GM19328 (cell line): ENCODE data around the gene PRDX3.
"Not testable (repeated sequence)": the region's sequence is repeated elsewhere in the genome, so short reads cannot be mapped to it uniquely, and the experiment has no call there.

Source experiments
- ATAC-seq: cut with Tn5 transposase; IDR thresholded peaks from one replicate; pipeline ENCODE4 v1.9.1; 2021; ENCODE audit warnings: mild to moderate bottlenecking, moderate library complexity; ENCODE audit not compliant: unreplicated experiment

The PRDX3 gene

GRCh38 chr10:119206603-119207365 is 28.2 kb upstream of the PRDX3 start:
- ATAC-seq, result peak; percentile 52

GRCh38 chr10:119205894-119206602 is 27.4 kb upstream of the PRDX3 start:
- ATAC-seq, result no peak

- no peak for ATAC-seq
Measured at GRCh38 chr10:119203006-119203405, 24.4 kb upstream of the PRDX3 start.

GRCh38 chr10:119201233-119201632 is 22.6 kb upstream of the PRDX3 start:
- no peak for ATAC-seq

GRCh38 chr10:119199231-119199992 is 20.8 kb upstream of the PRDX3 start:
- ATAC-seq, result no peak

- no peak for ATAC-seq
Measured at GRCh38 chr10:119198438-119198837, 19.8 kb upstream of the PRDX3 start.

- ATAC-seq, result no peak
Measured at GRCh38 chr10:119197921-119198320, 19.3 kb upstream of the PRDX3 start.

GRCh38 chr10:119191881-119192280 is 13.3 kb upstream of the PRDX3 start:
- ATAC-seq, result no peak

- ATAC-seq, result no peak
Measured at GRCh38 chr10:119190954-119191785, 12.6 kb upstream of the PRDX3 start.

- ATAC-seq, result no peak
Measured at GRCh38 chr10:119190353-119190752, 11.7 kb upstream of the PRDX3 start.

- ATAC-seq, result no peak
Measured at GRCh38 chr10:119189811-119190282, 11.2 kb upstream of the PRDX3 start.

- no peak for ATAC-seq
Measured at GRCh38 chr10:119183664-119184412, 5.2 kb upstream of the PRDX3 start.

- not testable (repeated sequence) for ATAC-seq
Measured at GRCh38 chr10:119180850-119181400, 2.3 kb upstream of the PRDX3 start.

- peak; percentile 27 for ATAC-seq
Measured at GRCh38 chr10:119177708-119178371, 772 bp downstream of the PRDX3 start.

GRCh38 chr10:119176166-119176565 is 2.4 kb downstream of the PRDX3 start:
- no peak for ATAC-seq

GRCh38 chr10:119174109-119174508 is 4.5 kb downstream of the PRDX3 start:
- no peak for ATAC-seq

- ATAC-seq, result no peak
Measured at GRCh38 chr10:119167041-119167440, 11.6 kb downstream of the PRDX3 start.

- ATAC-seq, result no peak
Measured at GRCh38 chr10:119166564-119166963, 12.0 kb downstream of the PRDX3 start.

GRCh38 chr10:119166118-119166500 is 12.5 kb downstream of the PRDX3 start:
- peak; percentile 0 for ATAC-seq
